B cell (primary cell): ENCODE measurements around the gene SLC44A3.

ENCODE experiments used
- EZH2 ChIP-seq: IDR thresholded peaks from 2 replicates; pipeline ENCODE4 v1.6.1; 2012; ENCODE audit warnings: borderline replicate concordance, low read depth, mild to moderate bottlenecking, moderate library complexity, low read length; ENCODE audit not compliant: insufficient read depth, poor library complexity, severe bottlenecking
- TF ChIP-seq, protein P1 (sequence below): fragments of 200-600 bp; IDR thresholded peaks from one replicate; pipeline ENCODE4 v1.8.0; 2022; ENCODE audit warnings: antibody characterized with exemption, mild to moderate bottlenecking

DNA sequence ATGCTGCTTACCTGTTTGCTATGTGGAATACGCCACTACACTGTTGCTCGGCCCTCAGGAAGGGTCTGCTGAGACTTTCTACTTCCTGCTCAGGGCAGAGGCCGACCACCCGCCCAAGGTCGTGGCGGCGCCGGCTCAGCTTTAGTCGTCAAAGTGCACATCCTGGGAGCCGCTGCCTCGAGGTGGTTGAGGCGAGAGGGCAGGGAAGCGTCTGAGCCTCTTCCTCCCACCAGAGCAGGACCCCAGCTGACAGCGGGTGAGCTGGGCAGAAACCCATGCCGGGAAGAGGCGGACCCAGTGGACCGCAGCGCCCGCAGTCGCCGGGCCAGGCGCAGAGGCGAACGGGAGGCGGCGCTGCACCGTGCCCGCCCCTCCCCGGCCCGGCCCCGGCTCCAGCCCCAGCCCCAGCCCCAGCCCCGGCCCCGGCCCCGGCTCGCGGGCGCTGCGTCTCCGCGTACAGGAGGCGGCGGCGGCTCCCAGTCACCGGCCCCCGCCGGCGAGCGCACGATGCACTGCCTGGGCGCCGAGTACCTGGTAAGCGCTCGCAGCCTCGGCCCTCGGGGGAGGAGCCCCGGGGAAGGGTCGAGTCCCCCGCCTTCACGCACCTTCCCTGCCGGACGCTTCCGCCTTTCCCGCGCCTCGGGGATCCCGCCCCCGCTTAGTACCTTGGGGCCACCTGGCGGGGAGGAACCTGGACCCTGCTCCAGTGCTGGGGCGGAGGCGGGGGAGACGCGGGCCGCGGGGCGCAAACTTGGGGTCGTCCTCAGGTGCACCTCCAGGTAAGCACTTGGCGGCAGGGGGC lies at the start of gene SLC44A3:
- TF ChIP-seq, protein P1, sequence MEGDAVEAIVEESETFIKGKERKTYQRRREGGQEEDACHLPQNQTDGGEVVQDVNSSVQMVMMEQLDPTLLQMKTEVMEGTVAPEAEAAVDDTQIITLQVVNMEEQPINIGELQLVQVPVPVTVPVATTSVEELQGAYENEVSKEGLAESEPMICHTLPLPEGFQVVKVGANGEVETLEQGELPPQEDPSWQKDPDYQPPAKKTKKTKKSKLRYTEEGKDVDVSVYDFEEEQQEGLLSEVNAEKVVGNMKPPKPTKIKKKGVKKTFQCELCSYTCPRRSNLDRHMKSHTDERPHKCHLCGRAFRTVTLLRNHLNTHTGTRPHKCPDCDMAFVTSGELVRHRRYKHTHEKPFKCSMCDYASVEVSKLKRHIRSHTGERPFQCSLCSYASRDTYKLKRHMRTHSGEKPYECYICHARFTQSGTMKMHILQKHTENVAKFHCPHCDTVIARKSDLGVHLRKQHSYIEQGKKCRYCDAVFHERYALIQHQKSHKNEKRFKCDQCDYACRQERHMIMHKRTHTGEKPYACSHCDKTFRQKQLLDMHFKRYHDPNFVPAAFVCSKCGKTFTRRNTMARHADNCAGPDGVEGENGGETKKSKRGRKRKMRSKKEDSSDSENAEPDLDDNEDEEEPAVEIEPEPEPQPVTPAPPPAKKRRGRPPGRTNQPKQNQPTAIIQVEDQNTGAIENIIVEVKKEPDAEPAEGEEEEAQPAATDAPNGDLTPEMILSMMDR, result no peak
- TF ChIP-seq EZH2, result no peak
